ENCODE data around the gene DERL3. TPM values are rescaled to one million over a fixed set of nuclear protein-coding genes. Genes with fewer than 3 reads are reported as not detected.
A peak's percentile ranks its signal among the peaks of the same experiment; 100 is the strongest.
"Not testable (repeated sequence)": the region's sequence is repeated elsewhere in the genome, so short reads cannot be mapped to it uniquely, and the experiment has no call there.

The DERL3 gene
- total and polyA plus RNA-seq, 12 donors = 0.36 to 4.3 (median 2.6) TPM; not detected in 1

DNA sequence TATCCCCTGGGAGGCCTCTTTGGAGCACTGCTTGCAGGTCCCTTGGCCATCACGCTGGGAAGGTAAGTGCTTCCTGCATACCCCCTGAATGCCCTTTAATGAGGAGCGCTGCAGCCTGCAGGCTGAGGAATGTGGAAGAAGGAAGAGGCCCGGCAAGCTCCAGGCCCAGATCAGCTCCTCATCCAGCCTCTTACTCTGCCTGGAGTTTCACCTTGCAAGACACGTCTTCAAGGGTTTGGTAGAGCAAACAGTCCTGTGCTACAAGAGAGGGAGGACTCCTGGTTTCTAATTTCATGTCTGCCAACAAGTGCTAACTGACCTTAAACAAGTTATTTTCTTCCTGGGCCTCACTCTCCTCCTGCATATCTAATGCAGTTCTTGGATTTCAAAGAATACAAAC is 29.8 kb upstream of the DERL3 start:
- Histone ChIP-seq H3K4me3 (no peak overlapping the region), H3K27me3 (no peaks in the 10 kb centered on the region), H3K36me3 (replicated peaks in 1 of 2) (peaks cover 0 to 24% of the 10 kb centered on the region in 2 donors), H3K9me3 (replicated peaks in 1 of 3) (no peaks in the 10 kb centered on the region), H3K27ac (no peak overlapping the region), H3K4me1 (replicated peaks in 1 of 2) (no peaks in the 10 kb centered on the region)
- no peak for DNase-seq
- TF ChIP-seq, protein P1, sequence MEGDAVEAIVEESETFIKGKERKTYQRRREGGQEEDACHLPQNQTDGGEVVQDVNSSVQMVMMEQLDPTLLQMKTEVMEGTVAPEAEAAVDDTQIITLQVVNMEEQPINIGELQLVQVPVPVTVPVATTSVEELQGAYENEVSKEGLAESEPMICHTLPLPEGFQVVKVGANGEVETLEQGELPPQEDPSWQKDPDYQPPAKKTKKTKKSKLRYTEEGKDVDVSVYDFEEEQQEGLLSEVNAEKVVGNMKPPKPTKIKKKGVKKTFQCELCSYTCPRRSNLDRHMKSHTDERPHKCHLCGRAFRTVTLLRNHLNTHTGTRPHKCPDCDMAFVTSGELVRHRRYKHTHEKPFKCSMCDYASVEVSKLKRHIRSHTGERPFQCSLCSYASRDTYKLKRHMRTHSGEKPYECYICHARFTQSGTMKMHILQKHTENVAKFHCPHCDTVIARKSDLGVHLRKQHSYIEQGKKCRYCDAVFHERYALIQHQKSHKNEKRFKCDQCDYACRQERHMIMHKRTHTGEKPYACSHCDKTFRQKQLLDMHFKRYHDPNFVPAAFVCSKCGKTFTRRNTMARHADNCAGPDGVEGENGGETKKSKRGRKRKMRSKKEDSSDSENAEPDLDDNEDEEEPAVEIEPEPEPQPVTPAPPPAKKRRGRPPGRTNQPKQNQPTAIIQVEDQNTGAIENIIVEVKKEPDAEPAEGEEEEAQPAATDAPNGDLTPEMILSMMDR (IDR thresholded peaks at IDR 0.05) = no peak
- TF ChIP-seq POLR2A (IDR thresholded peaks at IDR 0.05) = no peak
- 80 to 96% (median 94%) methylated on average over 3 to 4 of the region's 4 CpGs for WGBS, 4 donors
- intact Hi-C loops (cut with DNase I) = loop anchor here in 1 of 2 donors (10.0 kb wide), 1 partner anchor 86 kb away; no protein-coding TSS in a partner anchor

DNA sequence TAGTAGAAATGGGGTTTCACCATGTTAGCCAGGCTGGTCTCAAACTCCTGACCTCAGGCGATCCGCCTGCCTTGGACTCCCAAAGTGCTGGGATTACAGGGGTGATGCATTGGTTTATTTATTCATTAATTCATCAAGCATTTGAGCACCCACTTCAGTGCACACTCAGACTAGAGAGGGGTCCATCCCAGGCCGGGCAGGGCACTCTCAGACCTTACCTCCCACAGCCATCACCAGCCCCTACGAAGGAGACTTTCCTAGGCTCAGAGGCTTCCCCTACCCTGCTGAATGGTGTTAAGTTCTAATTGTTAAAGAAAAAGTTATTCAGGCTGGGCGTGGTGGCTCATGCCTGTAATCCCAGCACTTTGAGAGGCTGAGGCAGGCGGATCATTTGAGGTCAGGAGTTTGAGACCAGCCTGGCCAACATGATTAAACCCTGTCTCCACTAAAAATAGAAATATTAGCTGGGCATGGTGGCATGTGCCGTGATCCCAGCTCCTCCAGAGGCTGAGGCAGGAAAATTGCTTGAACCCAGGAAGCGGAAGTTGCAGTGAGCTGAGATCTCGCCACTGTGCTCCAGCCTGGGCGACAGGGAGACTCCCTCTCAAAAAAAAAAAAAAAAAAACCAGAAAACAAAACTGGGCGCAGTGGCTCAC is 25.8 kb upstream of the DERL3 start:
- H3K9me3 ChIP-seq (replicated peaks in 1 of 3); H3K4me3 ChIP-seq; H3K27ac ChIP-seq; H3K27me3 ChIP-seq; DNase-seq; H3K4me1 ChIP-seq (replicated peaks in 1 of 2): not testable (repeated sequence)
- WGBS, 4 donors = 70 to 86% (median 76%) methylated on average over 10 to 11 of the region's 11 CpGs
- H3K36me3 ChIP-seq (replicated peaks in 1 of 2) = peaks cover 0 to 17% of the 10 kb centered on the region in 2 donors
- intact Hi-C loops (cut with DNase I) = loop anchor here in 1 of 2 donors (10.0 kb wide), 1 partner anchor 90 kb away; no protein-coding TSS in a partner anchor

DNA sequence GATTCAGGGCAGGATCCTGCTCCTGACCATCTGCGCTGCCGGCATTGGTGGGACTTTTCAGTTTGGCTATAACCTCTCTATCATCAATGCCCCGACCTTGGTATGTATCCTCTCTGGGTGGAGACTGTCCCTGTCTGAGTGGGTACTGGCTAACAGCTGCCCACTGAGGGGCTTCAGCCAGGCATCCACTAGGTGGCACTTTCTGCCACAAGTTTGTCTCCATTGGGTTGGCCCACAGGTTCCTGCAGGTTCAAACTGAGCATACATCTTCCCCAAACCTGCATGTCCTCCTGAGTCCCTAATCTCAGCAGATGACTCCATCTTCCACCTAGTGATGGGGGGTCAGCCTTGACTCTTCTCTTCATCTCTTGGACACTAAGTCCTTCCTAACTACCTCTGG is 23.3 kb upstream of the DERL3 start:
- TF ChIP-seq POLR2A (IDR thresholded peaks at IDR 0.05) = no peak
- TF ChIP-seq, protein P1 (IDR thresholded peaks at IDR 0.05) = peak; percentile 14 to 58 (median 42)
- no peak overlapping the region for H3K4me3 ChIP-seq
- peak in 4 of 7 donors; percentile 40 to 63 (median 44) for DNase-seq
- H3K4me1 ChIP-seq (replicated peaks in 1 of 2) = peaks cover 8% of the 10 kb centered on the region in 2 donors
- intact Hi-C loops (cut with DNase I) = loop anchor here in 1 of 2 donors (10.0 kb wide), 1 partner anchor 93 kb away; no protein-coding TSS in a partner anchor
- H3K27me3 ChIP-seq = no peaks in the 10 kb centered on the region
- H3K36me3 ChIP-seq (replicated peaks in 1 of 2) = no peaks in the 10 kb centered on the region
- 68 to 77% (median 76%) methylated on average over 3 of the region's 3 CpGs for WGBS, 4 donors
- no peak overlapping the region for H3K27ac ChIP-seq
- H3K9me3 ChIP-seq (replicated peaks in 1 of 3) = no peaks in the 10 kb centered on the region

DNA sequence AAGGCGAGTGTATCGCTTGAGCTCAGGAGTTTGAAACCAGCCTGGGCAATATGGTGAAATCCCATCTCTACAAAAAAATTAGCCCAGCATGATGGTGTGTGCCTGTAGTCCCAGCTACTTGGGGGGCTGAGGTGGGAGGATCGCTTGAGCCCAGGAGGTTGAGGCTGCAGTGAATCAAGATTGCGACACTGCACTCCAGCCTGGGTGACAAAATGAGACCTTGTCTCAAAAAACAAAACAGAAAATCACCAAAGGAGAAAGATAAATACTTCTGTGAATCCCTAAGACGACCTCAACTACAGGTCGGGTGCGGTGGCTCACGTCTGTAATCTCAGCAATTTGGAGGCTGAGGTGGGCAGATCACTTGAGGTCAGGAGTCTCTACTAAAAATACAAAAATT is 21.4 kb upstream of the DERL3 start:
- DNase-seq; H3K9me3 ChIP-seq (replicated peaks in 1 of 3); H3K36me3 ChIP-seq (replicated peaks in 1 of 2); H3K27me3 ChIP-seq; H3K4me3 ChIP-seq; H3K27ac ChIP-seq: not testable (repeated sequence)
- WGBS, 4 donors = 88 to 96% (median 91%) methylated on average over 7 to 8 of the region's 8 CpGs
- intact Hi-C loops (cut with DNase I) = loop anchor here in 1 of 2 donors (10.0 kb wide), 1 partner anchor 95 kb away; no protein-coding TSS in a partner anchor
- H3K4me1 ChIP-seq (replicated peaks in 1 of 2) = peaks cover 13 to 16% of the 10 kb centered on the region in 2 donors

DNA sequence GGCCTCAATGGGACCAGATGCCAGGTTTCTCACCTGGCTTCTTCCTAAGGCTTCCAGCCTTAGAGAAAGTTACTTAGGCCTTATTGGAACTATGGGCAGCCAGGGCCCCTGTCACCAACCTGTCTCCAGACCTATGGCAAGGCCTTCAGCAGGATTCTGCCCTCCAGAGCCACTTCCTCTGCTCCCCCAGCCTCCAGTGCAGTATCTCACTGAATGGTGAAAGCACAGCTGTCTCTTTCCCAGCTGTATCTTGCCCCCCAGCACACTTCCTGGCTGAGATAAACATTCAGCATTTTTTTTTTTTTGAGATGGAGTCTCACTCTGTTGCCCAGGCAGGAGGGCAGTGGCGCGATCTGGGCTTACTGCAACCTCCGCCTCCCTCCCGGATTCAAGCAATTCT is 20.4 kb upstream of the DERL3 start:
- no peak for DNase-seq
- Histone ChIP-seq H3K27ac (no peak overlapping the region), H3K27me3 (no peaks in the 10 kb centered on the region), H3K4me3 (no peak overlapping the region), H3K36me3 (replicated peaks in 1 of 2) (no peaks in the 10 kb centered on the region), H3K4me1 (replicated peaks in 1 of 2) (peaks cover 13 to 16% of the 10 kb centered on the region in 2 donors), H3K9me3 (replicated peaks in 1 of 3) (no peaks in the 10 kb centered on the region)
- WGBS, 4 donors = 89 to 98% (median 96%) methylated on average over 4 of the region's 4 CpGs
- intact Hi-C loops (cut with DNase I) = no loop called here
- TF ChIP-seq, protein P1 (IDR thresholded peaks at IDR 0.05) = no peak
- no peak for TF ChIP-seq POLR2A (IDR thresholded peaks at IDR 0.05)

Measured in adrenal gland (tissue), 12 donors.